Heart right ventricle (tissue), 16 donors: ENCODE measurements around the gene KNG1. TPM values are rescaled to one million over a fixed set of nuclear protein-coding genes. Genes with fewer than 3 reads are reported as not detected.

ENCODE experiments used
- ATAC-seq, 8 donors: fragments of 200-7000 bp; cut with Tn5 transposase; one replicate each; pipeline ENCODE4 v1.9.1; 2020; ENCODE audit warnings: mild to moderate bottlenecking in 8 of 8, moderate library complexity in 8 of 8, moderate number of reproducible peaks in 1 of 8
- DNase-seq, 2 donors: peaks; one replicate each; pipeline ENCODE4 v3.0.0-alpha.2; 2020
- H3K27ac ChIP-seq, 10 donors: fragments of 200-600 bp; sonication (generic) in 2 of 10; one replicate each; pipeline versions ENCODE4 v1.5.0 to v1.8.0; 2020 to 2022; ENCODE audit warnings: mild to moderate bottlenecking in 3 of 10
- H3K27me3 ChIP-seq, 7 donors: fragments of 200-600 bp; one replicate each; pipeline ENCODE4 v1.8.0; 2021 to 2022; ENCODE audit warnings: mild to moderate bottlenecking in 2 of 7
- H3K36me3 ChIP-seq, 9 donors: fragments of 200-600 bp; sonication (generic) in 1 of 9; one replicate each; pipeline versions ENCODE4 v1.5.0 to v1.8.0; 2020 to 2022; ENCODE audit warnings: mild to moderate bottlenecking in 2 of 9
- H3K4me1 ChIP-seq, 9 donors: fragments of 200-600 bp; sonication (generic) in 1 of 9; one replicate each; pipeline versions ENCODE4 v1.5.0 to v1.8.0; 2020 to 2022; ENCODE audit warnings: mild to moderate bottlenecking in 4 of 9
- H3K4me3 ChIP-seq, 10 donors: fragments of 200-600 bp; sonication (generic) in 2 of 10; one replicate each; pipeline versions ENCODE4 v1.5.0 to v1.8.0; 2020 to 2022; ENCODE audit warnings: mild to moderate bottlenecking in 7 of 10, moderate library complexity in 2 of 10
- H3K9me3 ChIP-seq, 11 donors: fragments of 200-600 bp in 10 of 11; sonication (generic) in 2 of 11; one replicate each; pipeline versions ENCODE4 v1.5.0 to v1.8.0; 2013 to 2022; ENCODE audit warnings: mild to moderate bottlenecking in 2 of 11, control low read depth in 1 of 11, moderate library complexity in 1 of 11
- CTCF ChIP-seq, 9 donors: fragments of 200-600 bp; sonication (generic) in 2 of 9; IDR thresholded peaks; one replicate each; pipeline versions ENCODE4 v1.5.0 to v1.8.0; 2021 to 2022; ENCODE audit warnings: antibody characterized with exemption in 9 of 9, mild to moderate bottlenecking in 5 of 9, moderate library complexity in 1 of 9
- WGBS, 2 donors: extraction: QIAGEN DNeasy Blood & Tissue Kit; methylation state at CpG; one replicate each; pipeline ENCODE4 v1.1.7; 2013; ENCODE audit warnings: inconsistent platforms in 1 of 2; 5-methylcytosine and 5-hydroxymethylcytosine counted together
- intact Hi-C, 10 donors: fragments of 100-400 bp; cut with DNase I; formaldehyde crosslinking; loops; one replicate each; pipeline versions ENCODE4 v1.11.1 to v1.14.2; 2022
- polyA plus RNA-seq, 2 donors: library from polyadenylated mRNA; stranded (reverse); fragments of 200-250 nt; gene quantifications; one replicate each; pipeline ENCODE4 v1.2.3, GENCODE V29; 2013
- total RNA-seq, 10 donors: library from RNA; stranded (reverse); fragmentation: NEBNext Ultra II Directional in 3 of 10; extraction: Animal tissue kit (Norgen Biotek cat#: 25700) in 3 of 10; gene quantifications; one replicate each; pipeline versions ENCODE4 v1.2.1 to v1.2.4, GENCODE V29; 2021 to 2023
- donor health status: Arrhythmogenic right ventricular cardiomyopathy.
- donor health status: ischemic (EF 13 %, LVEDD 7.1; RV severe dilation, severe dysfunction).
- donor health status: healthy with polysubstance abuse.
- donor health status: DM: no; HTN: yes; CAD: no.
- donor health status: DM: no; HTN: no; CAD: no.
- donor health status: ischemic (EF 25% LVEDD 6.9; RV normal size, moderate dysfunction).
- donor health status: ischemic (EF 25% LVEDD 5.7; RV mildly dilated, moderate dysfunction).
- donor health status: healthy.
- donor health status: DM: yes; HTN: yes; CAD: no.
- donor health status: Ischemic cardiomyopathy.
- donor health status: ischemic (EF 35%, LVEDD 5.7; RV mildly dilated, moderate dysfunction).
- donor health status: nonischemic (EF 11% LVEDD 7.7; RV severe dilation, severe dysfunction).
- donor health status: DM: yes; HTN: yes; CAD: no.
- donor health status: PGD.
- donor health status: ischemic (EF 29% LVEDD 5.4; RV normal size, mild dysfunction).
- donor health status: nonischemic (EF 23%, LVEDD 6.1; RV moderate dilation, normal function).

KNG1 gene
- total and polyA plus RNA-seq, 12 donors = 0.07 to 0.92 (median 0.39) TPM; not detected in 2

DNA sequence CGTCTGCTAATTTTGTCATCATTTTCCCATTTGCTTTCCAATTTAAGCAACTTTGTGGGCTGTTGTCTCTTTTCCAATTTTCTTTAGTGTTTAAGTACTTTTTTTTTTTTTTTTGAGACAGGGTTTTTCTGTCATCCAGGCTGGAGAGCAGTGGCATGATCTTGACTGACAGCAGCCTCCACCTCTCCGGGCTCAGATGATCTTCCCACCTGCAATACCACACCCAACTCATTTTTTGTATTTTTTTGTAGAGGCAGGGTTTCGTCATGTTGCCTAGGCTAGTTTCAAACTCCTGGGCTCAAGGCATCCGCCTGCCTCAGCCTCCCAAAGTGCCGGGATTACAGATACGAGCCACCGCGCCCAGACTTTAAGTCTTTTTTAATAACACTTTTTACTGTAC is 40.1 kb downstream of the KNG1 start:
- TF ChIP-seq CTCF (IDR thresholded peaks at IDR 0.05) = no peak
- DNase-seq = no peak
- 81 to 85% methylated on average over 8 of the region's 8 CpGs for WGBS, 2 donors
- intact Hi-C loops = loop anchor here in 2 of 10 donors (5.0 to 10.0 kb wide), 2 partner anchors 140 to 142 kb away; partner anchors contain the start of gene AHSG (in 1 of the 2)
- Histone ChIP-seq H3K27ac (no peak overlapping the region), H3K4me1 (peaks cover 0 to 8% (median 0%) of the 10 kb centered on the region in 9 donors), H3K9me3 (no peaks in the 10 kb centered on the region), H3K27me3 (peaks cover 0 to 4% (median 0%) of the 10 kb centered on the region in 7 donors), H3K36me3 (no peaks in the 10 kb centered on the region), H3K4me3 (no peak overlapping the region)
- ATAC-seq = no peak

DNA sequence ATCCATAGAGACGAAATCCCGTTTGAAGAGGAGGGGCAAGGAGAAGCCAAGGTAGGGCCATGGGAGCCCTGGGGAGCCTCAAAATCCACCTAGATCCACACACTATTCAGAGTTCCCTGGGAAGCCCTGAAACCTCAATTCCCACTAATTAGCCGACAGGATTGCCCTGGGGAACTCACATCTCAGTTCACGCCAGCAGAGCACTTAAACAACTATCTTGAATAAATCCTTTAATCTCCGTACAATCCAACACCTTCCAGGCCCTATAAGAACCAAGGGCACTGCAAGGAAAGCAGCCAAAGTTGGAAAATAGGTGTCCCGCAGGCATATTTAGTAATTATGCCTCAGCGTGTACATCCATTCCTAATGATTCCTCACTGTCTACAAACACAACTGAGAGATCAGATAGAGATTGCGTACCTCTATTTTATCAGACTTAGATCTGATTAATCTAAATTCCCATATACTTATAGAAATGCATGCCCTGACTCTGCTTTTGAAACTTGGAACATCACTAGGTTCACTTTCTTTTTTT is 40.6 kb downstream of the KNG1 start:
- H3K27ac ChIP-seq = no peak overlapping the region
- ATAC-seq (no peak), DNase-seq (no peak)
- 74 to 81% methylated on average over 8 of the region's 8 CpGs for WGBS, 2 donors
- H3K9me3 ChIP-seq = no peaks in the 10 kb centered on the region
- peaks cover 0 to 5% (median 0%) of the 10 kb centered on the region in 9 donors for H3K4me1 ChIP-seq
- H3K4me3 ChIP-seq = no peak overlapping the region
- H3K27me3 ChIP-seq = peaks cover 0 to 4% (median 0%) of the 10 kb centered on the region in 7 donors
- no peaks in the 10 kb centered on the region for H3K36me3 ChIP-seq
- intact Hi-C loops = loop anchor here in 2 of 10 donors (5.0 to 10.0 kb wide), 2 partner anchors 140 to 143 kb away; partner anchors contain the start of gene AHSG (in 1 of the 2)
- TF ChIP-seq CTCF (IDR thresholded peaks at IDR 0.05) = no peak

DNA sequence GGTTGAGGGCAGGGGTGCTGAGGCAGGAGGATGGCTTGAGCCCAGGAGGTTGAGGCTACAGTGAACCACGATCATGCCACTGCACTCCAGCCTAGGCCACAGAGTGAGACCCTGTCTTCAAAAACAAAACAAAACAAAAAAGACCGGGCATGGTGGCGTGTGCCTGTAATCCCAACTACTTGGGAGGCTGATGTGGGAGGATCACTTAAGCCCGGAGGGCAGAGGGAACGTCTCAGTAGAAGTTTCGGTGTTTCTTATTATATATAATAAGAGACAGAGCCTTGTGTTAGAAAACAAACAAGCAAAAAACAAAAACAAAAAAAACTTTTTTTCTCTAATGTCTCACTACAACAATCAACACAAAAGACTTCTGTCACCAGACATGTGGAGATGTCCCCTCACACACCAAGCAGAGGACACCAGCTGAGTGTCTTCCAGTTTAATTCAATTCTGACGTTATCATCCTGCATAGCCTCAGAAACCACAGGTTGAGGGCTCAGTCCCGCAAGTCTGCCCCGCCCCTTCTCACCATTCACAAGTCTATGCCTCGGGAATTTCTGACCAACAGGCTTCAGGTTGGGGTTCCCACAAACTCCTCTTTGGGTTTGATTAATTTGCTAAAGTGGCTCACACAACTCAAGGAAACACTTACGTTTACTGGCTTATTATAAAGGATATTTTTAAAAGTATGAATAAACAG is 42.2 kb downstream of the KNG1 start:
- H3K36me3 ChIP-seq = no peaks in the 10 kb centered on the region
- H3K27me3 ChIP-seq = peaks cover 0 to 4% (median 0%) of the 10 kb centered on the region in 7 donors
- intact Hi-C loops = loop anchor here in 2 of 10 donors (5.0 to 10.0 kb wide), 2 partner anchors 142 to 145 kb away; partner anchors contain the start of gene AHSG (in 1 of the 2)
- H3K27ac ChIP-seq = no peak overlapping the region
- DNase-seq (no peak), ATAC-seq (no peak)
- WGBS, 2 donors = 75 to 79% methylated on average over 11 of the region's 11 CpGs
- H3K9me3 ChIP-seq = no peaks in the 10 kb centered on the region
- H3K4me3 ChIP-seq = no peak overlapping the region
- no peak for TF ChIP-seq CTCF (IDR thresholded peaks at IDR 0.05)
- H3K4me1 ChIP-seq = no peaks in the 10 kb centered on the region

DNA sequence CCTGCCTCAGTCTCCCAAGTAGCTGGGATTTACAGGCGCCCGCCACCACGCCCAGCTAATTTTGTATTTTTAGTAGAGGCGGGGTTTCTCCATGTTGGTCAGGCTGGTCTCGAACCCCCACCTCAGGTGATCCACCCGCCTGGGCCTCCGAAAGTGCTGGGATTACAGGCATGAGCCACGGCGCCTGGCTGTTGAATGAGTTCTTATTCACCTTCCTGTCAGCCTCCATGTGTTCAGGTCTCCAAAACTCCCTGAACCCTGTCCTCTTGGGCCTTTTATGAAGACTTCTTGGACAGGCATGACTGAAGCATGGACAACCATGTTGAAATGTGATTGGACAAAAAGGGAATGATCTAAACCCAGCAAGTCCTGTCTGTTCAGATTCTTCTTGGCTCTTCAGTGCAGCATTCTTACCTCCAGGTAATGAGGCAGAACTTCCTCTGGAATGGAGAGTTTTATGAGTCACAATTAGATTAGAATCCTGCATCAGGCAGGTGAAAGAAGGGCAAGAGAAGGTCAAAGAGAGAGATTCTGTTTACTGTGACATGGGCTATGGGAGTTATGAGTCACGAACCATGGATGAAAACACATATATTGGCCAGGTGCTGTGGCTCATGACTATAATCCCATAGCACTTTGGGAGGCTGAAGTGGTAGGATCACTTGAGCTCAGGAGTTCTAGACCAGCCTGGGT is 43.1 kb downstream of the KNG1 start:
- DNase-seq (no peak), ATAC-seq (no peak)
- no peaks in the 10 kb centered on the region for H3K36me3 ChIP-seq
- no peak overlapping the region for H3K27ac ChIP-seq
- intact Hi-C loops = no loop called here
- no peak overlapping the region for H3K4me3 ChIP-seq
- H3K4me1 ChIP-seq = no peaks in the 10 kb centered on the region
- WGBS, 2 donors = 94 to 97% methylated on average over 10 of the region's 10 CpGs
- no peak for TF ChIP-seq CTCF (IDR thresholded peaks at IDR 0.05)
- H3K9me3 ChIP-seq = no peaks in the 10 kb centered on the region
- peaks cover 0 to 7% (median 2%) of the 10 kb centered on the region in 7 donors for H3K27me3 ChIP-seq
